GM19238 (cell line): ENCODE results near the gene CAMK2A.

Experiments
- DNase-seq: peaks from one replicate; pipeline ENCODE4 v3.0.0; 2011; ENCODE audit warnings: low spot score; ENCODE audit not compliant: insufficient read length

Gene CAMK2A

GRCh38 chr5:150189326-150189725, 100.2 kb downstream of the CAMK2A start:
- DNase-seq, result no peak

GRCh38 chr5:150188146-150188842, 101.3 kb downstream of the CAMK2A start:
- DNase-seq, result no peak

- DNase-seq, result no peak
These were observed 102.7 kb downstream of the CAMK2A start for GRCh38 chr5:150186897-150187296.

- DNase-seq, result no peak
These were observed 103.4 kb downstream of the CAMK2A start for GRCh38 chr5:150186137-150186536.

- no peak for DNase-seq
These were observed 104.3 kb downstream of the CAMK2A start for GRCh38 chr5:150184990-150185912.

- DNase-seq, result no peak
These were observed 105.6 kb downstream of the CAMK2A start for GRCh38 chr5:150184006-150184405.

- no peak for DNase-seq
These were observed 106.1 kb downstream of the CAMK2A start for GRCh38 chr5:150183436-150183835.

GRCh38 chr5:150182774-150183173, 106.8 kb downstream of the CAMK2A start:
- no peak for DNase-seq

GRCh38 chr5:150181766-150182545, 107.6 kb downstream of the CAMK2A start:
- no peak for DNase-seq

- no peak for DNase-seq
These were observed 108.5 kb downstream of the CAMK2A start for GRCh38 chr5:150181027-150181426.

GRCh38 chr5:150180241-150181026, 109.1 kb downstream of the CAMK2A start:
- DNase-seq, result no peak

- no peak for DNase-seq
These were observed 110.5 kb downstream of the CAMK2A start for GRCh38 chr5:150179019-150179620.

- DNase-seq, result peak; percentile 42
These were observed 111.3 kb downstream of the CAMK2A start for GRCh38 chr5:150178262-150178661.

GRCh38 chr5:150177721-150178120, 111.9 kb downstream of the CAMK2A start:
- no peak for DNase-seq

GRCh38 chr5:150176745-150177477, 112.7 kb downstream of the CAMK2A start:
- no peak for DNase-seq

- DNase-seq, result no peak
These were observed 114.0 kb downstream of the CAMK2A start for GRCh38 chr5:150175536-150175935.

- DNase-seq, result no peak
These were observed 114.5 kb downstream of the CAMK2A start for GRCh38 chr5:150175076-150175475.

GRCh38 chr5:150174285-150174684, 115.3 kb downstream of the CAMK2A start:
- no peak for DNase-seq

- DNase-seq, result no peak
These were observed 116.4 kb downstream of the CAMK2A start for GRCh38 chr5:150173161-150173560.

- no peak for DNase-seq
These were observed 117.0 kb downstream of the CAMK2A start for GRCh38 chr5:150172556-150172955.
